OCI-LY3 (cell line): ENCODE measurements around the gene SNAI1.

Experiments used
- H2AFZ ChIP-seq: fragments of 200-600, 300-600 bp; shearing (Covaris generic); 2 replicates; pipeline ENCODE4 v1.6.0; 2014; ENCODE audit warnings: antibody characterized with exemption, low read depth, low read length
- H3K27ac ChIP-seq: fragments of 200-600, 300-600 bp; sonication (generic); 2 replicates; pipeline ENCODE4 v1.5.1; 2014; ENCODE audit warnings: mild to moderate bottlenecking, low read length, moderate library complexity, mixed read lengths
- H3K27me3 ChIP-seq: fragments of 200-600, 300-600 bp; sonication (generic); 2 replicates; pipeline ENCODE4 v1.6.1; 2014; ENCODE audit warnings: low read depth, low read length, mixed read lengths
- H3K36me3 ChIP-seq: fragments of 200-600, 300-600 bp; sonication (generic); replicated peaks from 2 replicates; pipeline ENCODE3; 2014; ENCODE audit warnings: low read depth, low read length, mixed read lengths
- H3K4me1 ChIP-seq: fragments of 300-600, 200-600 bp; sonication (generic); 2 replicates; pipeline ENCODE4 v1.6.1; 2014; ENCODE audit warnings: low read length, mixed read lengths
- H3K4me2 ChIP-seq: fragments of 200-600, 300-600 bp; sonication (generic); 2 replicates; pipeline ENCODE4 v1.6.1; 2014; ENCODE audit warnings: low read length, mixed read lengths
- H3K4me3 ChIP-seq: fragments of 300-600, 200-600 bp; sonication (generic); 2 replicates; pipeline ENCODE4 v1.5.1; 2014; ENCODE audit warnings: antibody characterized with exemption, mild to moderate bottlenecking, low read length, moderate library complexity
- H3K79me2 ChIP-seq: fragments of 300-600, 200-600 bp; shearing (Covaris generic); 2 replicates; pipeline ENCODE4 v1.6.1; 2014; ENCODE audit warnings: mild to moderate bottlenecking, low read length, mixed read lengths
- H3K9ac ChIP-seq: fragments of 300-600, 200-600 bp; shearing (Covaris generic); 2 replicates; pipeline ENCODE4 v1.6.0; 2014; ENCODE audit warnings: mild to moderate bottlenecking, low read length, moderate library complexity
- H3K9me3 ChIP-seq: fragments of 200-600, 300-600 bp; shearing (Covaris generic); 2 replicates; pipeline ENCODE4 v1.6.1; 2014; ENCODE audit warnings: low read length, mixed read lengths; ENCODE audit not compliant: insufficient read depth
- H4K20me1 ChIP-seq: fragments of 200-600, 300-600 bp; sonication (generic); 2 replicates; pipeline ENCODE4 v1.6.1; 2016; ENCODE audit warnings: low read length, mixed read lengths; ENCODE audit not compliant: insufficient read depth
- EZH2phosphoT487 ChIP-seq: fragments of 200-600 bp; shearing (Covaris generic); IDR thresholded peaks from 2 replicates; pipeline ENCODE4 v1.6.1; 2018; ENCODE audit warnings: antibody characterized with exemption, mixed run types, low read depth
- TF ChIP-seq, protein P1 (sequence below): fragments of 200-600, 300-600 bp; sonication (generic); IDR thresholded peaks from 2 replicates; pipeline ENCODE4 v1.5.1; 2014; ENCODE audit warnings: antibody characterized with exemption, low read length, low read depth

Gene SNAI1

DNA sequence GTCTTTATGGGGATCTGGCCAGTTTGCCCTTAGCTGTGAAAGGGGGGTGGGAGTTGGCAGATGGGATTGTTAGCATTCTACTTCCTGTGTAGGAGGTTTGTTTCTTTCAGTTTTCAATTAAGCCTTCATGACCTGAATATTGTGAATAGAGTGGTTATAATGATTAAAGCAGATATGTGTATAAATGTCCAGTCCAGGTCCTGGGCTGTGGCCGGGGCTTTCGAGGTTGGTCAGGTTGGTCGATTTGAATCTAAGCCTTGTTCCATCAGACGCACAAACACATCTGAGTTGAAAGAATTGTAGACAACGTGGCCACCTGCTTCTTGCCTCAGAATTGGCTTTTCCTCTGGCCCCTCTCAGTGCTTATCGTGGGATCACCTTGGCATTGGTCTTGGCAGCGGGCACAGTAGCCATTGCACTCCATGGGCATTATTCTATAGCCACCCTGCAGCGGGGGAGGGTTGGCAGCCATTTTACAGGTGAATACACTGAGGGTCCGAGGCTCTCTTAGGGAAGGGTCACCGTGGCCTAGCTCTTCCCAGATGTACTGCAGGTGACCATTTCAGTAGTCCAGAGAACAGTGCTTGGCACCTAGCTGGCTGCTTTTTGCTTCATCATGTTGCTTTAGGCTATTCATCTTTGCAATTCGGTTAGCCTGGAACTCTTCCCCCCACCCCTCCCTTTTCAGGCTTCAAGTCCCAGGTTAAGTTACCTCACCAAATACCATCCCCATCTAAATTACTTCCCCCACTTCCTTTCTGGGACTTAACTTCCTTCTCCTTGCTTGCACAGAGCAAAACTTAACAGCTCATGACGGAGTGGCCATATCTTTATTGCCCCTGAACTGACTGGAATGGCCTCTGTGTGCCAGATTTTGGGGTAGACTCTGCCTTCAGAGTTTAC, 45.5 kb upstream of the SNAI1 start:
- Histone ChIP-seq H3K27ac (peak overlapping the region; percentile 28), H3K27me3 (no peaks in the 10 kb centered on the region), H3K36me3 (peaks cover 34% of the 10 kb centered on the region), H2AFZ (no peak overlapping the region), H3K4me2 (peak overlapping the region; percentile 97), H4K20me1 (peaks cover 44% of the 10 kb centered on the region), H3K9ac (peak overlapping the region; percentile 83), H3K4me1 (peaks cover 28% of the 10 kb centered on the region), H3K79me2 (peaks cover 61% of the 10 kb centered on the region), H3K4me3 (peak overlapping the region; percentile 77), H3K9me3 (no peaks in the 10 kb centered on the region)
- TF ChIP-seq, protein P1, sequence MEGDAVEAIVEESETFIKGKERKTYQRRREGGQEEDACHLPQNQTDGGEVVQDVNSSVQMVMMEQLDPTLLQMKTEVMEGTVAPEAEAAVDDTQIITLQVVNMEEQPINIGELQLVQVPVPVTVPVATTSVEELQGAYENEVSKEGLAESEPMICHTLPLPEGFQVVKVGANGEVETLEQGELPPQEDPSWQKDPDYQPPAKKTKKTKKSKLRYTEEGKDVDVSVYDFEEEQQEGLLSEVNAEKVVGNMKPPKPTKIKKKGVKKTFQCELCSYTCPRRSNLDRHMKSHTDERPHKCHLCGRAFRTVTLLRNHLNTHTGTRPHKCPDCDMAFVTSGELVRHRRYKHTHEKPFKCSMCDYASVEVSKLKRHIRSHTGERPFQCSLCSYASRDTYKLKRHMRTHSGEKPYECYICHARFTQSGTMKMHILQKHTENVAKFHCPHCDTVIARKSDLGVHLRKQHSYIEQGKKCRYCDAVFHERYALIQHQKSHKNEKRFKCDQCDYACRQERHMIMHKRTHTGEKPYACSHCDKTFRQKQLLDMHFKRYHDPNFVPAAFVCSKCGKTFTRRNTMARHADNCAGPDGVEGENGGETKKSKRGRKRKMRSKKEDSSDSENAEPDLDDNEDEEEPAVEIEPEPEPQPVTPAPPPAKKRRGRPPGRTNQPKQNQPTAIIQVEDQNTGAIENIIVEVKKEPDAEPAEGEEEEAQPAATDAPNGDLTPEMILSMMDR: no peak
- no peak for TF ChIP-seq EZH2phosphoT487

DNA sequence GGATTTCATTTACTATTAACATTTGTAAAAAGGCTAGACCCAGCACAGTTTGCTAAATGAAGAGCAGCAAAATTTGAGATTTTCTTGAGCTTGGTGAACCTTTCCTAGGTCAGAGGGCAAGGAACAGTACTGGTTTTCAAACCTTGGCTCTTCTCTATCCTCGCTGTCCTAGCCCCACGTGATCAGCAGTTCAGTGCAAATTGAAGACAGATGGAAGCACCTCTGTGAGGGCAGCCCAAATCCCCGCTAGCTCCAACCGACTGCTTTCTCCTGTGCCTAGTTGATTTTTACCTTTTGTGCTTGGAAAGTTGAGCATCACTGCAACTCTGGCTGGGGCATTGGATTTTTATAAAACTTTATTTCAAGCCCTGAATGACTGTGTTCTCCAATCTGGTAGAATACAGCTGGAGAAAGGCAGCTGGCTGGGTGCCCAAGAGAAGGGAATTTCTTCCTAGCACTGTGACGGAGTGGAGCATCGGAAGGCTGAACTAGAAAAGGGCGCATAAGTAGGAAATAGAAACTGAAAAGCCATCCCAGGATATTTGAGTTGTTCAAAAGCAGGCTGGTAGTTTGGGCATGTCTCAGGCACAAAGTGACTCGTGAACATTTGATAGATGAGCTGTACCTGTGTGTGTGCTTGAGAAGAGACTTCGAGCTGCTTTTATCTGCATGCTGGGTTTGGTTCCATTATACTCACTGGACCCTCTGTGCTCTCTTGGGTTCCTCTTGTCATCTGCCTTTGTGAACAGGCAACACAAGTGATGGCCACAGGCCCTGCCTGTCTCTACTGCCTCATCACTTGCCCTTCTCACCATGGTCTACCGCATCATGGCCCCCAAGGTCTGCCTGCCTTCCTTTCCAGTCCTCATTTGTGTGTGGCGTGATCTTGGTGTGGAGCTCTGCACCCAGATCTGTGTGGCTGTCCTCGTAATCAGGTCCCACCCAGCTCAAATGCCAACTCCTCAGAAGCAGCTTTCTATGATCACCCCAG, 44.3 kb upstream of the SNAI1 start:
- Histone ChIP-seq H3K79me2 (peaks cover 72% of the 10 kb centered on the region), H3K27ac (no peak overlapping the region), H2AFZ (no peak overlapping the region), H3K4me2 (peak overlapping the region; percentile 97), H4K20me1 (peaks cover 47% of the 10 kb centered on the region), H3K9me3 (no peaks in the 10 kb centered on the region), H3K4me1 (peaks cover 28% of the 10 kb centered on the region), H3K9ac (peak overlapping the region; percentile 83; the same call in 1 of the 2 replicates), H3K4me3 (peak overlapping the region; percentile 77), H3K36me3 (peaks cover 44% of the 10 kb centered on the region), H3K27me3 (no peaks in the 10 kb centered on the region)
- TF ChIP-seq EZH2phosphoT487: no peak
- TF ChIP-seq, protein P1: no peak

DNA sequence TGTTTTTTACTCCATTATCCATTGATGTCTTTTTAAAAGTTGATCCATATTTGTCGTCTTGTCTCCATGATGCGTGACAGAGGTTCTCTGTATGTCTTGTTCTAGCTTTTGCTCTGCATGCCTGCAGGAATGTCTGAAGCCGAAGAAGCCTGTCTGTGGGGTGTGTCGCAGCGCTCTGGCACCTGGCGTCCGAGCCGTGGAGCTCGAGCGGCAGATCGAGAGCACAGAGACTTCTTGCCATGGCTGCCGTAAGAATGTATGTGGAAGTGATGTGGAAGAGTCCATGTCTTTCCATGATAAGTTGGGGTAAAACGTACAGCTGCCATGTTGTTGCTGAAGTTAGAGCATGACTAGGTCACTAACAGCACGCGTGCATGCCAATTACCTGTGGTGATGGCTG, 41.3 kb upstream of the SNAI1 start:
- Histone ChIP-seq H3K4me3 (no peak overlapping the region), H3K9ac (no peak overlapping the region), H3K4me1 (peaks cover 17% of the 10 kb centered on the region), H3K27ac (no peak overlapping the region), H3K79me2 (peaks cover 88% of the 10 kb centered on the region), H2AFZ (no peak overlapping the region), H3K4me2 (no peak overlapping the region), H3K9me3 (no peaks in the 10 kb centered on the region), H3K36me3 (peaks cover 67% of the 10 kb centered on the region), H3K27me3 (no peaks in the 10 kb centered on the region), H4K20me1 (peaks cover 47% of the 10 kb centered on the region)
- TF ChIP-seq, protein P1: no peak
- no peak for TF ChIP-seq EZH2phosphoT487

DNA sequence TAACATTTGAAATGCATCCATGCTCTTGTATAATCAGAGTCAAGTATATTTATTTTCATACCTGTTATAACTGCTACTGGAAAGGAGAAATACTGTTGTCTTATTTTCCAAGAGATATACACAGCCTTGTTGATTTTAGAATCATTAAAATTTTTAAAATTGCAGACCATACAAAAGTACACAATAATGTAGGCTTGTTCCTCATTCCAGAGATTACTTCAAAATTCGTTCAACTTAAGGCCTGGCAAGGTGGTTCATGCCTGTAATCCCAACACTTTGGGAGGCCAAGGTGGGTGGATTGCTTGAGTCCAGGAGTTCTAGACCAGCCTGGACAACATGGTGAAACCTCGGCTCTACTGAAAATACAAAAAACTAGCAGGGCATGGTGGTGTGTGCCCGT, 40.5 kb upstream of the SNAI1 start:
- TF ChIP-seq, protein P1: no peak
- TF ChIP-seq EZH2phosphoT487: no peak
- no peak overlapping the region for H3K4me2 ChIP-seq
- H4K20me1 ChIP-seq: peaks cover 40% of the 10 kb centered on the region

More for the DNA sequence above, 40.5 kb upstream of the SNAI1 start:
- H3K27ac ChIP-seq: no peak overlapping the region
- no peaks in the 10 kb centered on the region for H3K27me3 ChIP-seq
- no peak overlapping the region for H3K4me3 ChIP-seq
- peaks cover 82% of the 10 kb centered on the region for H3K79me2 ChIP-seq
- no peak overlapping the region for H2AFZ ChIP-seq
- peaks cover 74% of the 10 kb centered on the region for H3K36me3 ChIP-seq
- H3K4me1 ChIP-seq: peaks cover 14% of the 10 kb centered on the region
- H3K9me3 ChIP-seq: no peaks in the 10 kb centered on the region
- no peak overlapping the region for H3K9ac ChIP-seq
